Stimulated activated CD4-positive, alpha-beta T cell treated with anti-CD3 and anti-CD28 coated beads, TNF-alpha, amount 100 ng/mL, for 1 hour (primary cell): ENCODE data around the gene MBP.

Source experiments
- DNase-seq, 3 donors: peaks; one replicate each; pipeline ENCODE4 v3.0.0-alpha.2; 2020; ENCODE audit warnings: low read depth in 3 of 3, low spot score in 1 of 3

The MBP gene

DNA sequence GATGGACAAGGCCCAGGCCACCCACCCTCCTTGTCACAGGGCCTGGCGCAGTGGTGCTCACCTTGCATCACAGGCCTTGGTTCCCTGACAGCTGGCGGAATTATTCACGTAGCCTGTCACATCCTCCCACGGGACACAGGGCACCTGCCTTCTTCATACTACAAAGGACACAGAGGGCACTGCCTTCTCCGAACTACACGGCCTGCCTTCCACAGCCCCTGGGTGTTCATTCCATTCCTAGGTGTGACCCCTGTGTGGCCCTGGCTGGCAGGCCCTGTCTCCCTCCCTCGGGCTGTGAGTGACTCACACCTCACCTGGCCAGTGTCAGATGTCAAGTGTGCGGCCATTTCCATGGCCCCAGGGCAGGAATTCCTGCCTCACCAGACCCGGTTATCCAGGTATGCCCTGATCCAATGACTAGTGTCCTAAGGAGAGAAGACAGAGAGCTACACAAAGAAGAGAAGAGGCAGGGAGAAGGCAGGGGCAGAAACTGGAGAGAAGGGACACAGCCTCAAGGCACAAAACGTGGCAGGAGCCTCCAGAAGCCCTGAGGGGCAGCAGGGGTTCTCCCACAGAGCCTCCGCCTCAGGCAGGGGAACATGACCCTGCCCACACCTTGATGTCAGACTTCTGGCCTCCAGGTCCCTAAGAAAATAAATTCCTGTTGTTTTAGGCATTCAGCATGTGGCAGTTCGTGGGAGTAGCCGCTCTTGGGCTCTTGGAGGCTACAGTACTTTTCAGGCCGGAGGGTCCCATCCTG is 43.4 kb downstream of the MBP start:
- DNase-seq: no peak

DNA sequence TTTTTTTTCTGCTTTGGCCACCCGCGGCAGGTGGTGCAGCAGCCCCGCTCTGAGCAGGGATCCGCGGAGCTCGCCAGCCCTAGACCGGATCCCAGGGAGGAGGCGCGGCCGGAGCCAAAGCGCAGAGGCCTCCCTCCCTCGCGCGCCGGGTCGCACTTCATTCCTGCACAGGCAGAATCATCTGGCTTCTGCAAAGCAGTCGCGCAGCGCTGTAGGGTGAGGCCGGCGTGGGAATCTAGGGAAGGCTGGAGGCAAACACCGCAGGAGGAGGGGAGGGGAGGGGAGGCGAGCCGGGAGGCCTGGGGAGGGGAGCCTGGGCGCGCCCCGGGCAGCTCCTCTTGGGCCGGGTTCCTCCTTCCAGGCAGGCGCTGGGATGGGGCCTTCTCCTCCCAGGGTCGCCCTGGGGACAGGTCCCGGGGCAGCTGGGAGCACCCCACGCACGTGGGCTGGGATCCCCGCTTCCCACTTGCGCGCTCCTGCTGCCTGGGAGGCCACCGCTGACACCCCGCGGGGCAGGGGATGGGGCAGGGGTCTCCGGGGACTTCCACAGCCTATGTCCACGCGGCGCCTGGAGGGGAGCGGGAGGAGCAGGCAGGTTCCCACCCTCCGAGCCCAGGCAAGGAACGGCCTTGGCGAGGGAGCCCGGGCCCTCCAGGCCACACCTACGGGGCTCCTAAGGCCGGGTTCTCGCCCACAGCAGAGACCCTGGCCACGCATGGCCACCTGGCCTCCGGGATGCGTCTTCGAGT is 45.0 kb downstream of the MBP start:
- DNase-seq: no peak

DNA sequence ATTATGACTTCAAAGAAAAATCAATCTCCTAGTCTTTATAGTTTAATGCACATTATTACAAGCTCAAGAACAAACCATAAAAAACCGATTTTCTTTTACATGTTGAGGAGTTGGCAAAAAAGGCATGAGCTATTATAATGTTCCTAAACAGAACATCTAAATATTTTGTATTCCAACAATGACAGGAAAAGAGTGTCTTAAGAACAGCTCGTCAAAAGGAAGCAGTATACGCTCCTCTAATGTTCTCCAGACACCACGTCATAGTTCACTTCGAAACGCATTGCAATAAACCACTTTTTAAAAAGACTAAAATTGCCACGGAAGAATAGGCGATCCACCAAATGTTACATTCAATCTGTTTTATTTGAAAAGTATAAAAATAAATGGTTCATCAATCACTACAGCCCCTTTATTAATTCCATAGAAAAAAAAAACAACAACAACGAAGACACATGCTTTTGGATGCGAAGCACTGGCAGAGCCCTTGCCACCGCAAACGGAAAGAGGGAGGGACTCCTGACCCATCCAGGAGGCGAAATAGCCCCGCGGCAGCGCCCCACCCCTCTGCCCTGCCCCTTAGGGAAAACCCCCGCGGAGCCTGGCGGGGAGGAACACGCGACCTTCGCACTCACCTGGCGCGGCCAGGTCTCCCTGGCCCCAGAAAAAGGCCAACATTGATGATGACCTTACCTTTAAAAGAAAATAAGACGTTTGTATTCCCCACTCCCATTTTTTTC is 45.8 kb downstream of the MBP start:
- DNase-seq: no peak

DNA sequence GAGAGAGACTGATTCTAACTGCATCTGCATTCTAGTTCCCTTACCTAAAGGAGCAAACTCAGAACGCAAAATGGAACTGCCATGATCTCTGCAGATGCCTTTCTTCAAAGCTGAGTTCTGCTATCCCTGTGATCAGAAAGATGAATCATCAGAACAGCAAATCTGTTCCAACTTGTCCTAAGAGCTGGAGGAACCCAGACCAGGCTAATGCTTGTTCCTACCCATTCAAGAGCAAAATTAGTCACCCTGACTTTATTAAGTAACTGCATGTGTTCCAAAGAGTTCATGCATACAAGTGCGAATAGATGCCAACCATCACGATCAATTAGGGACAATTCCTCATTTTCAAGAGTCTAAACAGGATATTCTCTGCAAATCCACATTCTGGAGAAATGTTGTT is 46.5 kb downstream of the MBP start:
- DNase-seq: no peak

DNA sequence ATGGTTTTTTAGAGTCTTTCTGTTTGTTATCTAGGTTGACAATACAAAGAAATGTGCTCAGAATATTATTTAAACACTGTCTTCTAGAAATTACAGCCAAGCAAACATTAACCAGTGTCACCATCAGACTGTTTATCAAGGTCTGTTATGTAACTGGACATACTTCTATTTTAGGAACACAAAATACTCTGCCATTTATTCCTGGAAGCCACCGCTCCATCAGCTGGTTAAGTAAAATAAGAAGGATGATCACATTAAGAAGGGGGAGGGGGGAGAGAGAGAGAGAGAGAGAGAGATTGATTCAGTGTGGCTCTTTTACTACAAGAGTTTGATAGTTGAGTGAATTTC is 47.9 kb downstream of the MBP start:
- no peak for DNase-seq

DNA sequence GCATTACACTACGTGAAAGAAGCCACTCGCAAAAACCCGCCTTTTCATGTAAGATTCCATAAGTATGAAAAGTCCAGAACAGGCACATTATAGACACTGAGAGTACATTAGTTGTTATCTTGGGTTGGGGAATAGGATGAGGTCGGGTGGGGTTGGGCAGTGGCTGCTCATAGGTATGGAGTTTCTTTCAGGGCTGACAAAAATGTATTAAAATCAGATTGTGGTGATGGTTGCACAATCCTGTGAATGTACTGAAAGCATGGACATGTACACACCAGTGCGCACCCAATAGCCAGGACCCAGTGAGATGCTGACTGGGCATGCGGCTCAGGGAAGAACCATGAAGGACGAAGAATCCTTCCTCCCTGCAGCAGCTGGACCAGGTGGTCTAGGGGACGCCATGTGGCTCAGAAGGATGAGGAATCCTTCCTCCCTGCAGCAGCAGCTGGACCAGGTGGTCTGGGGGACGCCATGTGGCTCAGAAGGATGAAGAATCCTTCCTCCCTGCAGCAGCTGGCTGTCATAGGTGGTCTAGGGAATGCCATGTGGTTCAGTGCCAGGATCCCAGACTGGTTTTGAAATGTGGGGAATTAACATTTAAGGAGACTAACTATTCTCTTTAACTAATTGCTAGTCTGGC is 50.1 kb downstream of the MBP start:
- DNase-seq: no peak

DNA sequence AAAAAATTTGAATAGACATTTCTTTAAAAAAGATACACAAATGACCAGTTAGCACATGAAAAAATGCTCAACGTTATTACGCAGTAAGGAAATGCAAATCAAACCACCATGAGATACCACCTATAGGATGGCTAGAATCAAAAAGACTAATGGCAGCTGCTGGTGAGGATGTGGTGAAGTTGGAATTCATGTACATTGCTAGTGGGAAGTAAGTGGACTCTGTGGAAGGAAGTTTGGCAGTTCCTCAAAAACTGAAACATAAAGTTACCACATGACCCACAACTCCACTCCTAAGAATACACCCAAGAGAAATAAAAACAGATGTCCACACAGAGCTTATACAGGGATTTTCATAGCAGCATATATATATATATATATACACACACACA is 51.2 kb downstream of the MBP start:
- no peak for DNase-seq

DNA sequence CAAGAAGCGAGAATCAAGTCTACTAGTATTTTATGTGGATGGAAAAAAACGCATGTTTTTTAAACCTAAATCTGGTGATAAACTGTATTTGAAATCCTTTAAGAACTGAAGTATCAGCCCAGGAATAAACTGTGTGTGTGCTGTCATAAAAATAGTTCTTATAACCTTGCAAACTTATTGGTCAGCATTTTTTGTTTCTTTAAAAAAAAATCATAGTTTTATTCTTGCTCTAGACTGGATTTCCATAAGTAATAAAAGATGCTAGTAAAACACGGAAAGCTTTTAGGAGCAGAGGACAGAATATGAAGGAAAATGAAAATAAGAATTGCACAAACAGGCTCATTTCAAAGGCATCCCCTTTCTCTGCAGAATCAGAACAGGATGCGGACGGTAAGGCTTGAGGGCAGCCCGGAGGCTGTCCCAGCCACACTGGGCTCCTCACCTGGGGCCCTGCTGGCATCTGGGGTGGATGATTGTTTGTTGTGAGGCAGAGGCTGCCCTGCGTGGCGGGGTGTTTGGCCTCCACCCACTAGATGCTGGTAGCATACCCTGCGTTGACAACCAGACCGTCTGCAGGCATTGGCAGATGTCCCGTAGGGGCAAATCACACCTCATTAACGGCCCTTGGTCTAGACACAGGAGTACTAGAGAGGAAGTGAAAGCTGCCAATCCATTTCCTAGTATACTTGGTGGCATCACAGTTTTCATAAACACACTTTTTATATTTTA is 52.5 kb downstream of the MBP start:
- no peak for DNase-seq

DNA sequence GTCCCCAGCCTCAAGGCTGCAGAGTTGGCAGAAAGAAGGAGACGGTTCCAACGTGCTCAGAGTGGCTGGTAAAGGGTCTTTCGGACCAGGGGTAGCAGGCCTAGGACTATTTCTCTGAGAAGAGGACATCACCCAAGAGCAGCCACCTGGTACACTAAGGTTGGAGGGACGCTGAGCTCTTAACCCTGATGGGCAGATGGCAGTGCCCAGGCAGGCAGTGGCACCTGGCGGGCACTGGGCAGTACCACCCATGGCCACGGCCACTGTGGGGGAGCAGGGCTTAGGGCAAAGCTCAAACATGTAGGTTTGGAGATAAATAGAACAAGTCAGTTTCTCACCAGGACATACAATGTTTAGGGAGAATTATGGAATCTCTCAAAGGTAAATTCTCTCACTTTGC is 53.5 kb downstream of the MBP start:
- no peak for DNase-seq

DNA sequence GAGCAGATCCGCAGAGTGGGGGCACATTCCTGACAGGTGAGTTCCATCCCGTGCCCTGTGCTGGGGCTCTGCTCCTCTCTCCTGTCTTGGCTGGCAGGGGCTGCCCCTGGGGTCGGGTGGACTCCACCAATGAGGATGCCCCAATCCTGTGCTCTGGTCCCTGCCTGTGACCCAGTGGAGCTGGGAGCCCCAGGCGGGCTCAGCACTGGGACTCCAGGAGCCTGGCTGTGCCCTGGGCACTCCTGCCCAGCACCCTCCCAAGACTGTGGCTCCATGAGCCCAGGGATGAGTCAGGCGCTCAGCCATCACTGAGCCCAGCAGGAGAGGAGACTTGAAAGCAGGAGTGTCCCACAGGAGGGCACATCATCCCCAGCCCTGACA is 53.9 kb downstream of the MBP start:
- no peak for DNase-seq

DNA sequence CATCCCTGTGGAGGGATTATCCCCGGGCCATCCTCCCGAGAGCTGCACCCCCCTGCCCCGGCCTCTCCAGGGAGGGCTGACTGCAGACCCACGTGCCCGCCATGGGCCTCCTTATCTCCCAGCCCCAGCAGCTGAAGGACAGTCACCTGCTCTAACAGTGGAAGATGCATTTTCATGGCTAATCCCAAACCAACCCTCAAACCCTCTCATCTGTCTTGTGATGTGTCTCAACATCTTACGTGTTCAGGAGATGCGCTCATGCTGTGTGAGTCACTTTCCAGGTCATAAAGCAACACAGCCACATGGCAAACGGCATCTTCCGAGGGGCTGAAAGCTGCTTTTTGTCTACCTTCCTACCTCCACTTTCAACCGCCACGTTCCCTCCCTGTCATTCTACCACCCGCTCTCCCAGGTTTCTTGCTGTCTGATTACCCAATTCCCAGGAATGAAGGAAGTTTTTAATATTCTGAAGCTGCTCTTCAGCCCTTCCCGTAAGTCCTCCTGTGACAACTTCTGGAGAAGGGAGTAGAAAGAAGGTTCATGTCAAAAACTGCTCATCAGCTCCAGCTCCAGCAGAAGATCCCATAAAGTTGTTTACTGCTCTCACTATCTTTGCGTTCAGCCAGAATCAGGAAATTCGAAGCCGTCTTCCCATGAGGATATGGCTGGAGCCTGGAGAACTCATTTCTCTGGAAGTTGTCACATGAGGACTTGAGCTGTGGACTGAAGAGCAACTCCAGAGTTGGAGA is 54.5 kb downstream of the MBP start:
- no peak for DNase-seq

DNA sequence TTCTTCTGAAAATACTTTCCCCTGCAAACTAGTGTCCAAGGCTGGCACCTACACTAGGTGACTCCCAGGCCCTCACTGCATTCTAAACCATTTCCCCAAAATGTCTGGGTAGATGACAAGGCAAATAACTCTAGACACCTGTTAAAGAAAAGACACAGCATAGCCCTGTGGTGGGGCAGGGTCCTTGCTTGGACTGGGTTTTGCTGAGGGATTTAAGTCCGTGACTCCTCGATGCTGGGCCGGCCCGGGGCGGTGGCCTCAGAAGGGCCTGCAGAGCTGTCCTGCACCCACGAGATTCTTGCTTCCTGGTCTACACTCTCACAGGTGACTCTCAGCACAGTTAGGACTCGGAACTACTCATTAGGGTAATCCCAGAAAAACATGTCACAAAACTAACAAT is 55.2 kb downstream of the MBP start:
- DNase-seq: no peak

DNA sequence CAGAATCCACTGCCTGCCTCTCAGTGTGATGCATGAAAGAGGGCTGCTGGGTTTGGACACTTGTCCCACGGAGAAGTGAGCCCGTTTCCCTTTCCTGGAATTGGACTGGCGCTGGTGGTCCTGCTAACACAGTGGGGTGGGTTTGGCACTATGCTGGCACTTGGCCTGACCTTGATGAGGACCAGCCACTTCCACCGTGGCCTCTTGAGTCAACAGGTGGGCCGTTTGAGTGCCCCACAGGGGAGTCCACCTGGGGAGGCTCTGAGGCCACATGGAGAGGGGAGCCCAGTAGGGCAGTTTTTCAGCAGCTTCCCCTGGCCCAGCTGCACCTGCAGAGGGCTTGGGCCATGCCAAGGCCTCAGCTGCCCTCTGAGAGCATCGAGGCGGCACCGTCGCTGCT is 56.5 kb downstream of the MBP start:
- DNase-seq: no peak

DNA sequence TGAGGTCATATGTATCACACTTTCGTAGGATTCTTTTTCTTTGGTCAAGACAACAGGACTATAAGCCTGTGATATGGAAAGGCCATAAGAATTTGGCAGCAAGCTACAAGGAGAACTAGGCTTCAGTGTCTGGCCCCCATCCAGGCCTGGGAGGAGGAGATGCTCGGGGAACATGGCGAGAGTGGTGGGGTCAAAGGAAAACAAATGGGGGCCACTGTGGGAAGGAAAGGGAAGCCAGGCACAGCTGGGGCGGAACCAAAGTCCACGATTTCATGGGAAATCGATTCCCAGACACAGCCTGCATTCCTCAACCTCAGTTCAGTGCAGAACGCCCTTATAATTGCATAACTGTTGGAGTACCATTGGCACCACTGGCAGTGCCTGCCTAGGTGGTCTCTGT is 58.2 kb downstream of the MBP start:
- no peak for DNase-seq

DNA sequence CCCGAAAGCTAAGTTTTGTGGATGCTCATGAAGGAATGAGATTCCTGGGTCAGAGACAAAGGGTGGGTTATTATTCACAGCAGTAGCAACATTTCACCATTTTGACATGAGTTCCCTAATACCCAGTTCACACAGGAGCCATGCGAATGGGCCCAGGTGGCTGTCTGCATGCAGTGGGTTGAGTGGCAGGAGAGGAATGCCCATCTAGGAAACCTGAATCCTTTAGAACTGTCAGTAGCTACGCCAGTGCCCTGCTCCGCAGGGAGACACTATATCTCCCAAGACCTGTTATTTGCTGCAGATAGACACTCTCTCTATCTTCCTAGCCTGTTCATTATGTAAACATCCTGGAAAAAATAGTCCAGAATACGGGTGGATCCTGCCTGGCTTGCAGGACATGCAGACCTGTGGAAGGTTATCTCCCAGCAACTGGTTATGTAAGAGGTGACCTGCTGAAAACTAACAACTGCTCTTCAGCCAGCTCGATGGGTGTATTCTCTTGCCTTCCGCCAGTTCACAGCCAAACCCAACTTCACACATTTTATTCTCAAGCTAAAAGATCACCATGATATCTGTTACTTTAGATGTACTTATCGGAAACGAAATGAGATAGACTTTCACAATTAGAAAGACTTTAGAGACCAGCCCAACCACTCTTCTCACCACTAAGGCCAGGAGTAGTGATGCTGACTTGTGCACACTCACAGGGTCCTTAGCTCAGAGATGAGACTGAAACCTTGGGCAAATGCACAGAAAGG is 59.1 kb downstream of the MBP start:
- no peak for DNase-seq

DNA sequence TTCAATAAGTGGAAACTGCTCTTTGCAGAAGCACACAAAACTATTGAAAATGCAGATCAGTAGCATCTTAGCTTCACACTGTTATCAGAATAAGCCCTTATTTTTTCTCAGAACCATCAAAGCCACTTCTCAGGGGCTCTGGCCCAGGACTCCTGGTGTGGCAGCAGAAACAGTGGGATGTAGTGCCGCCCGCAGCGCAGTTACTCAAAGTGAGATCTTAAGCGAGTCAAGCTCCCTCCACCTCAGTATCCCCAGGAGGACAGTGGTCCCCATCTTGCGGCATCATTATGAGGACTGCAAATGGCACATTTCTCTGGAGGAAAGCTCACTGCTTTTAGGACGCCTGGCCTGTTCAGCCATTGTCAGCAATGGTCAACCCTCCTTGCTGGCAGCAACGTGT is 60.0 kb downstream of the MBP start:
- no peak for DNase-seq

DNA sequence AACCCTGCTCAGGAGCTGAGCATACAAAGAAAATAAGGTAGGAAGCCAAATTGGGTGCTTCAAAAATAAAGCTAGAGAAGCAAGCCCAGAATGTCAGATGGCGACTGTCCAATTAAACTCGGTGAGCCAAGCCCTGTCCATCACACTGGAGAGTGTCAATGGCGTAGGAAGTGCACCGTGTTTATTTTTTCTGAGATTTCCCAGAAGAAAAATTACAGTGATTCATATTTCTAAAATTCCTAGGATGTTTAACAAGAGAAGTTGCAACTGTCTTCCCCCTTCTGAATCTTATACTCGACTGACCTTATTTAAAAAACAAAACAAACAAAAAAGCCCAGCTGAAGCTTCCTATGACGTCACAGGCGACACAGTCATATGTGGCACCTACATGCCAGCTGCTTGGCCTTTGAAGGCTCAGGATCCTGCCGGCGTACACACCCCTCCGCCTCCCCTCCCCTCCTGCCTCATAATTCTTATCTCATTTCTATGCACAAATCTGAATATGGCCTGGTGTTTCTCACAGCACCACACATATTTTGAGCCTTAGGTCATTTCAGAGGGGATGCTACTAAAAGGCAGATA is 60.8 kb downstream of the MBP start:
- no peak for DNase-seq

DNA sequence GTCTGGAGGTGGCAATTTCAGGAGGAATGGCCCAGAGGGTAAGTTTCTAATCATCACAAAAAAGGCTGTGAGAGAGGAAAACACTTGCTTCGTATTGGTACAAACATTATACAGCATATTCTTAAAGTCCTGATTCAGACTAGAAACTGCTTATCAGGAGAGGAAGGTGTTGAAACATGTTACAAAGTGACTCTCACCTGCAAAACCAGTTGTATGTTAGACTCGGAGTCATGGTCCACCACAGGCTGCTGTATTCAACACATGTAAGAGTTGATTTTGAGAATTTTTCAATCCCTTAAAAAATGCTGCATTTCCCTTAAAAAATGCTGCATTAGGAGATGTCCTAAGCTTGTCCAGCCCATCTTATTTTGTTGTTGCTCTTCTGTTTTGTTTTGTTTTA is 61.5 kb downstream of the MBP start:
- DNase-seq: no peak

DNA sequence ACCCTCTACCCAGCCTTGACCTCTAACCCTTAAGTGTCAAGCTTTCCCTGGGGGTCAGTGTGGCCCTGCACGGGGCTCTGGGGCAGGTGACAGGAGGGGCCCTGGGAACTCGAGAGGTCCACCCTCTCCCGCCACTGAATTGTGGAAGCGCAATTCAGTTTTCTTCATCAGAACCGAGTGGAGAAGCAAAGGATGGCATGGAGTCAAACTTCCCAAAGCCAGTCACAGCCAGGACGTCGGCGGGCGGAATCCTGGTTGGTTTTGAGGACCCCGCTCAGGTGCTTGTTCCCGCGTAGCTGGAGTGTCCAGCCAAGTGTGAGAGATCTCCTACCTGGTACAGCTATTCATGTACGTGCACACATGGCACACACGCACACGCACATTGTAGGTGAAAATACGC is 62.0 kb downstream of the MBP start:
- no peak for DNase-seq
